B cell (primary cell): ENCODE results near the gene PCNX4. TPM values are rescaled to one million over a fixed set of nuclear protein-coding genes. Genes with fewer than 3 reads are reported as not detected.

Experiments used
- ATAC-seq: fragments of 200-7000 bp; cut with Tn5 transposase; one replicate; pipeline ENCODE4 v1.10.0; 2021; ENCODE audit warnings: low read depth, mild to moderate bottlenecking, moderate number of reproducible peaks, moderate library complexity
- CTCF ChIA-PET: fragments of 350-600 bp; sonication (Branson Sonifier 250); formaldehyde crosslinking; loops from one replicate; lab custom pipeline; 2021; ENCODE audit warnings: antibody characterized with exemption, inconsistent platforms; lab: Charles Lee
- POLR2A ChIA-PET: fragments of 350-600 bp; sonication (Branson Sonifier 250); formaldehyde crosslinking; loops from one replicate; lab custom pipeline; 2021; ENCODE audit warnings: antibody characterized with exemption; lab: Charles Lee
- DNase-seq: peaks from one replicate; pipeline ENCODE4 v3.0.0; 2013
- H2AFZ ChIP-seq: 2 replicates; pipeline ENCODE4 v1.6.1; 2012; ENCODE audit warnings: mild to moderate bottlenecking, low read depth, low read length; ENCODE audit not compliant: insufficient read depth, poor library complexity, severe bottlenecking
- H3K27ac ChIP-seq, 2 donors: 1 replicate in 1 of 2; 2 replicates in 1 of 2; pipeline ENCODE4 v1.5.1; 2012 to 2013; ENCODE audit warnings: low read length in 2 of 2, mild to moderate bottlenecking in 2 of 2, moderate library complexity in 1 of 2
- H3K27me3 ChIP-seq, 4 experiments: fragments of 200-600 bp in 1 of 4; sonication (generic) in 1 of 4; replicated peaks in 1 of 4; 1 replicate in 2 of 4; 2 replicates in 2 of 4; pipeline versions ENCODE4 v1.6.1 to v1.7.0; 2013 to 2016; ENCODE audit warnings: low read length in 3 of 4, mild to moderate bottlenecking in 2 of 4, mixed read lengths in 1 of 4, moderate library complexity in 1 of 4; ENCODE audit not compliant: insufficient read depth in 4 of 4, control insufficient read depth in 3 of 4; ENCODE audit errors: control extremely low read depth in 1 of 4
- H3K36me3 ChIP-seq, 2 experiments: replicated peaks in 1 of 2; 1 replicate in 1 of 2; 2 replicates in 1 of 2; pipeline versions ENCODE4 v1.6.1 to v1.7.1; 2013; ENCODE audit warnings: low read length in 1 of 2; ENCODE audit not compliant: insufficient read depth in 2 of 2, control insufficient read depth in 1 of 2; ENCODE audit errors: control extremely low read depth in 1 of 2, extremely low read depth in 1 of 2
- H3K4me1 ChIP-seq, 2 donors: fragments of 200-600 bp in 1 of 2; sonication (generic) in 1 of 2; 1 replicate in 1 of 2; 2 replicates in 1 of 2; pipeline versions ENCODE4 v1.5.1 to v1.6.1; 2013 to 2017; ENCODE audit warnings: low read length in 2 of 2; ENCODE audit not compliant: control insufficient read depth in 2 of 2, insufficient read depth in 2 of 2
- H3K4me2 ChIP-seq: replicated peaks from 2 replicates; pipeline ENCODE3; 2012; ENCODE audit warnings: mild to moderate bottlenecking, low read depth, low read length; ENCODE audit not compliant: poor library complexity, severe bottlenecking
- H3K4me3 ChIP-seq, 5 experiments: fragments of 200-600 bp in 1 of 5; sonication (generic) in 1 of 5; 1 replicate in 3 of 5; 2 replicates in 2 of 5; pipeline versions ENCODE4 v1.5.1 to v1.7.0; 2011 to 2016; ENCODE audit warnings: low read length in 4 of 5, mild to moderate bottlenecking in 4 of 5, low read depth in 2 of 5, control low read depth in 1 of 5, moderate library complexity in 1 of 5; ENCODE audit not compliant: insufficient read depth in 1 of 5; ENCODE audit errors: control extremely low read depth in 1 of 5, extremely low read depth in 1 of 5
- H3K79me2 ChIP-seq: fragments of 200-600 bp; sonication (generic); one replicate; pipeline ENCODE4 v1.6.0; 2016; ENCODE audit warnings: low read length; ENCODE audit not compliant: control insufficient read depth, insufficient read depth
- H3K9ac ChIP-seq: fragments of 200-600 bp; sonication (generic); 2 replicates; pipeline ENCODE4 v1.6.1; 2017; ENCODE audit warnings: mild to moderate bottlenecking, low read length, moderate library complexity
- H3K9me3 ChIP-seq, 3 donors: one replicate each; pipeline versions ENCODE4 v1.6.1 to v1.7.1; 2013; ENCODE audit warnings: low read length in 2 of 3; ENCODE audit not compliant: control insufficient read depth in 2 of 3, insufficient read depth in 1 of 3; ENCODE audit errors: control extremely low read depth in 1 of 3
- H4K20me1 ChIP-seq: 2 replicates; pipeline ENCODE4 v1.6.0; 2012; ENCODE audit warnings: mild to moderate bottlenecking, low read length; ENCODE audit not compliant: insufficient read depth, control insufficient read depth, poor library complexity, severe bottlenecking
- H3K27ac Mint-ChIP-seq: one replicate; pipeline ENCODE4 v1.8.0; 2021; ENCODE audit warnings: mixed read lengths
- H3K27me3 Mint-ChIP-seq: one replicate; pipeline ENCODE4 v1.8.0; 2021; ENCODE audit warnings: mixed read lengths
- H3K4me1 Mint-ChIP-seq: one replicate; pipeline ENCODE4 v1.8.0; 2021; ENCODE audit warnings: mixed read lengths
- H3K4me3 Mint-ChIP-seq: one replicate; pipeline ENCODE4 v1.8.0; 2021; ENCODE audit warnings: mixed read lengths
- H3K9me3 Mint-ChIP-seq: one replicate; pipeline ENCODE4 v1.8.0; 2022; ENCODE audit warnings: mixed read lengths; ENCODE audit not compliant: insufficient read depth
- EZH2 ChIP-seq: IDR thresholded peaks from 2 replicates; pipeline ENCODE4 v1.6.1; 2012; ENCODE audit warnings: borderline replicate concordance, low read depth, mild to moderate bottlenecking, moderate library complexity, low read length; ENCODE audit not compliant: insufficient read depth, poor library complexity, severe bottlenecking
- WGBS: methylation state at CpG from one replicate; pipeline ENCODE4 v1.1.5; 2013; ENCODE audit warnings: missing lambda C conversion rate; ENCODE audit not compliant: insufficient coverage; 5-methylcytosine and 5-hydroxymethylcytosine counted together
- intact Hi-C: fragments of 100-400 bp; cut with micrococcal nuclease; formaldehyde crosslinking; loops from one replicate; pipeline ENCODE4 v1.10.0; 2022
- polyA plus RNA-seq: library from polyadenylated mRNA; depleted of rRNA; stranded (reverse); fragments of >200 nt; gene quantifications from 2 replicates; pipeline ENCODE4 v1.2.3, GENCODE V29; 2012
- total RNA-seq, 2 donors: library from RNA; stranded (reverse); fragments of 120-200 nt in 1 of 2; gene quantifications; 1 replicate in 1 of 2; 2 replicates in 1 of 2; pipeline versions ENCODE4 v1.2.3 to v1.2.4, GENCODE V29; 2013 to 2022
- TF ChIP-seq, protein P1 (sequence below): fragments of 200-600 bp; IDR thresholded peaks from one replicate; pipeline ENCODE4 v1.8.0; 2022; ENCODE audit warnings: antibody characterized with exemption, mild to moderate bottlenecking

PCNX4 gene
- total and polyA plus RNA-seq, 2 donors (not counting 1 experiment from before 2014, with no cell fraction given): 17.8 to 53.4 TPM

DNA sequence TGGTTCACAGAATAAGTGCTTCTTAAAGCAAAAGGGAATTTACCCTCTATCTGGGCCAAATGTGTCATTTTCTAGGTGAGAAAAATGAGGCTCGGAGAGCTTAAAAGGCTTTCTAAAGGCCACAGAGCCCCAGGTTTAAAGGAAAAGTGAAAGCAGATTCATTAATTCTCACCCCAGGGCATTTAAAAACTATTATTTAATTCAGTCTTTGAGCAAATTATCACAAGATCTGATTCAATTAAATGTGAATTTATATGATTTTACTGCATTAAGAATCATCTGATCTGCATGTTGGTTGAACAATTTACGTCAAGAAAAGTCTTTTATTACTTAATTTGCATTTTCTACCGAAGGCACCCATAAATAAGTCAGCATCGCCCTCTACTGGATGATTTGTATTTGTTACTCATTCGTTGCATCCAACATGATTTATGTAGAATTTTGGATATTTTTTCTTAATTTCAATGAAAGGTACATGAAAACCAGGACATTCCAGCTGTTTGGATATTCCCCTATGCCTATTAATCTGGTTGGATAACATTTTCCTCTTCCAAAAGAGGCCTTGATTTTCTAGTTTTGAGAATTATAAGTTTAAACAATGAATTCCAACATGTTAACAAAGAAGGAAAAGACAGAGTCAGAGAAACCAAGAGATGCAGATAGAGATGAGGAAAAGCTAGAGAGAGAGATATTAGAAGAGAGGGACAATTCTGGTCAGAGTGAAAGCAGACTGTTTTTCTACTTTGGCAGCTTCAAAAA, 92.6 kb downstream of the PCNX4 start:
- TF ChIP-seq EZH2: no peak
- TF ChIP-seq, protein P1, sequence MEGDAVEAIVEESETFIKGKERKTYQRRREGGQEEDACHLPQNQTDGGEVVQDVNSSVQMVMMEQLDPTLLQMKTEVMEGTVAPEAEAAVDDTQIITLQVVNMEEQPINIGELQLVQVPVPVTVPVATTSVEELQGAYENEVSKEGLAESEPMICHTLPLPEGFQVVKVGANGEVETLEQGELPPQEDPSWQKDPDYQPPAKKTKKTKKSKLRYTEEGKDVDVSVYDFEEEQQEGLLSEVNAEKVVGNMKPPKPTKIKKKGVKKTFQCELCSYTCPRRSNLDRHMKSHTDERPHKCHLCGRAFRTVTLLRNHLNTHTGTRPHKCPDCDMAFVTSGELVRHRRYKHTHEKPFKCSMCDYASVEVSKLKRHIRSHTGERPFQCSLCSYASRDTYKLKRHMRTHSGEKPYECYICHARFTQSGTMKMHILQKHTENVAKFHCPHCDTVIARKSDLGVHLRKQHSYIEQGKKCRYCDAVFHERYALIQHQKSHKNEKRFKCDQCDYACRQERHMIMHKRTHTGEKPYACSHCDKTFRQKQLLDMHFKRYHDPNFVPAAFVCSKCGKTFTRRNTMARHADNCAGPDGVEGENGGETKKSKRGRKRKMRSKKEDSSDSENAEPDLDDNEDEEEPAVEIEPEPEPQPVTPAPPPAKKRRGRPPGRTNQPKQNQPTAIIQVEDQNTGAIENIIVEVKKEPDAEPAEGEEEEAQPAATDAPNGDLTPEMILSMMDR: peak; percentile 98
- Histone ChIP-seq H3K4me3 (peak overlapping the region; percentile 34 to 83 (median 59)), H3K9ac (peak overlapping the region; percentile 70), H3K9me3 (peaks cover 0 to 2% (median 0%) of the 10 kb centered on the region in 3 donors), H3K36me3 (no peaks in the 10 kb centered on the region), H3K27me3 (no peaks in the 10 kb centered on the region), H3K4me2 (peak overlapping the region; percentile 72), H3K4me1 (peaks cover 9 to 12% of the 10 kb centered on the region in 2 donors), H4K20me1 (no peaks in the 10 kb centered on the region), H2AFZ (peak overlapping the region; percentile 78), H3K27ac (peak overlapping the region; percentile 69 to 81), H3K79me2 (no peaks in the 10 kb centered on the region)
- Mint-ChIP-seq H3K4me3 (peak overlapping the region; percentile 78), H3K4me1 (peaks cover 16% of the 10 kb centered on the region), H3K27ac (peak overlapping the region; percentile 60), H3K9me3 (peaks cover 3% of the 10 kb centered on the region), H3K27me3 (no peaks in the 10 kb centered on the region)
- ATAC-seq: peak; percentile 69
- DNase-seq: peak; percentile 85
- CTCF ChIA-PET: interaction anchor here (0.6 to 9.6 kb wide), 34 partner anchors 12 to 1058 kb away, joined by 3 to 254 read pairs (median 5); partner anchors contain the start of genes DHRS7, JKAMP, L3HYPDH and PCNX4
- intact Hi-C loops: loop anchor here (1.0 to 10.0 kb wide), 11 partner anchors 19 to 1057 kb away; partner anchors contain the start of genes CCDC175, DHRS7, JKAMP and L3HYPDH
- no CpG with 5 or more reads among the region's 5 CpGs for WGBS
- POLR2A ChIA-PET: interaction anchor here (1.1 to 1.3 kb wide), 2 partner anchors 19 to 65 kb away, joined by 3 to 4 read pairs; partner anchors contain the start of genes DHRS7 and PPM1A
